HG03108 (cell line): Measurements from ENCODE around the gene SLC9A9.

ENCODE experiments used
- ATAC-seq: cut with Tn5 transposase; IDR thresholded peaks from one replicate; pipeline ENCODE4 v1.9.1; 2021; ENCODE audit warnings: moderate library complexity; ENCODE audit not compliant: unreplicated experiment

The SLC9A9 gene

GRCh38 chr3:143573610-143574303 lies 274.5 kb downstream of the SLC9A9 start:
- no peak for ATAC-seq

GRCh38 chr3:143571548-143571947 lies 276.7 kb downstream of the SLC9A9 start:
- ATAC-seq: no peak

- no peak for ATAC-seq
Measured at GRCh38 chr3:143567823-143568222, 280.4 kb downstream of the SLC9A9 start.

- ATAC-seq: no peak
Measured at GRCh38 chr3:143565951-143566350, 282.3 kb downstream of the SLC9A9 start.

- no peak for ATAC-seq
Measured at GRCh38 chr3:143563786-143564185, 284.5 kb downstream of the SLC9A9 start.

DNA sequence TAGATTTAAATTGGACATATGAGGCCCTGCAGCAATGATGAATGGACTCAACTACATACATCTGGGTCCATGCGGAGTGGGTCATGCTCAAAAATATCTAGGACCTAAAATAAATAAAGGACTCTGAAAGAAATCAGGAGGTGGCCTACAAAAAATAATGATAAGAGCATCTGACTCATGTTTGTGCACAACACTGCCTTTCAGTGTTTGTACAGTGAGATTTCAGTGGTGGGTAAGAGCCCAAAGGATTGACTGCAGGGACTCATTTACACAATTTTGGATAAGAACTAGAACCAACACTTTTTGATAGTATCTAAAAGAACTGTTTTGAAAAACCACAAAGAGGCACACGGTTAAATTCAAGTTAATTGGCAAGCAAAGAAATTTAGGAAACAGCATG lies 285.5 kb downstream of the SLC9A9 start:
- no peak for ATAC-seq

GRCh38 chr3:143559296-143559695 lies 289.0 kb downstream of the SLC9A9 start:
- no peak for ATAC-seq

DNA sequence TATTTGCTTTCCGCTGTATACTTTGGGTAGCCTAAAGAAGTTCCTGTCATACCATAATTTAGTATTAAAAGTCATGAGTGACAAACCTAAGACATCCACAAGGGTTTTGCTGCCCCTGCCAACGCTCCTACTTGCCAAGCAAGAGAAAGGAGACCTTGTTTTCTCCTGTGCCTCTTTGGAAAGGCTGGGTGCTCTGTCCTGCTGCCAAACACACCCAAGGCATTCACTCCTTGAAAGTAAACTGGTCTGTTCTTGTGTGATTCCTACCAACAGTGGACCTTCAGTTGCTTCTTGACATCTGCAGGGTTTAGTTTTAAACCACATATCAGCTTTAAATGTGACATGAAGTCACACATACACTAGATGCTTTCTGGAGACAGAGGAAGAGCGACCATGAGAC lies 295.4 kb downstream of the SLC9A9 start:
- ATAC-seq: no peak

DNA sequence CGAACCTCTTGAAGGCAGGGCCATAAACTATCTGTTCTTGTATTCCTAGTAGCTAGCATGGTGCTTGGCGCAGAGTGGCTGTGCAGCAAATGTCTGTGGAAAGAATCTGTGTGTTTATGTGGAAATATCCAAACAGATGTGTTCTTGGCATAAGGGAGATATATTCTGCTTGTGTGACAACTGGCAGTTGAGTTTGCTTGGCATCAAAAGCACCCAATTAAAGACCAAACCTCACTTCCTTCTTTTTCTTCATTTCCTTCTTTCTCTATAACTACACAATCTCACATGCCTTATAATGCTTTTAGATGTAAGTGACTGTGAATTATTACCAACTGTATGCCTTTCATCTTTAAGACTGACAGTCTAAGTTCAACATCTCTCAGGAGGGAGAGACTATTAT lies 296.5 kb downstream of the SLC9A9 start:
- no peak for ATAC-seq

- no peak for ATAC-seq
Measured at GRCh38 chr3:143548861-143549497, 299.3 kb downstream of the SLC9A9 start.

DNA sequence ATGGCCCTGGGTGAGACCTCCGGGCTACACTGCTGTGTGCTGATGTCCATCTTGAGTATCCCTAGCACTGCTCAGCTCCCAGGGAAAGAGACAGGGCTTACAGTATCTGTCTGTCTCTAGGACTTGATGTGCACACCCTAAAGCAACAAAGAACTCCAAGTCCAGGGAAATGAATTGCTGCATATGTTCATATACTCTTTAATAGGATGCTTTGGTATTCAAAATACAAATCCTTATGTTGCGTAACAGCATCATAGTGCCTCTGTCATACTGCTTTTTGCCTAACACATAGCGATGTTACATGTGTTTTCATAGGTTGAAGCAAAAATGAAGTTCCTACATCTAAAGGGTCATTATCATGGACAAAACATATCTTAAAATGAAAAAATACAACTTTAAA lies 299.9 kb downstream of the SLC9A9 start:
- no peak for ATAC-seq

- ATAC-seq: no peak
Measured at GRCh38 chr3:143538577-143538981, 309.7 kb downstream of the SLC9A9 start.

DNA sequence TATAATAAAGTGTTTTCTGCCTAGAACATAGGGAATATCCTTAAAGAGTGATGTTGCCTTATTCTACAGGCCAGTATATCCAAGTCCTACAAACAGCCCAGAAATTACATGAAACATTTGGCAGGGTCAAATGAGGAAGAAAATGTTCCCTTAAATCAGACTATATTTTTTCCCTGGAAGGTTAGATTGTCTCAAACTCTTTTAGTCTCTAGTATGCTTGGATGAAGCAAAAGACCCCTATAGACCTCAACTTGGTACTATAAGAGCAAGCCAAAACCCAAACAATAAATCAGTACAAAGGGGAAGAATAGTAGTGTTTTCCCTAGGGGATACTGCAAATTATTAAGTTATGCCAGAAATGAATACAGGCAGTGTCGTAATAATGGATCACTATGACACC lies 310.2 kb downstream of the SLC9A9 start:
- ATAC-seq: no peak

DNA sequence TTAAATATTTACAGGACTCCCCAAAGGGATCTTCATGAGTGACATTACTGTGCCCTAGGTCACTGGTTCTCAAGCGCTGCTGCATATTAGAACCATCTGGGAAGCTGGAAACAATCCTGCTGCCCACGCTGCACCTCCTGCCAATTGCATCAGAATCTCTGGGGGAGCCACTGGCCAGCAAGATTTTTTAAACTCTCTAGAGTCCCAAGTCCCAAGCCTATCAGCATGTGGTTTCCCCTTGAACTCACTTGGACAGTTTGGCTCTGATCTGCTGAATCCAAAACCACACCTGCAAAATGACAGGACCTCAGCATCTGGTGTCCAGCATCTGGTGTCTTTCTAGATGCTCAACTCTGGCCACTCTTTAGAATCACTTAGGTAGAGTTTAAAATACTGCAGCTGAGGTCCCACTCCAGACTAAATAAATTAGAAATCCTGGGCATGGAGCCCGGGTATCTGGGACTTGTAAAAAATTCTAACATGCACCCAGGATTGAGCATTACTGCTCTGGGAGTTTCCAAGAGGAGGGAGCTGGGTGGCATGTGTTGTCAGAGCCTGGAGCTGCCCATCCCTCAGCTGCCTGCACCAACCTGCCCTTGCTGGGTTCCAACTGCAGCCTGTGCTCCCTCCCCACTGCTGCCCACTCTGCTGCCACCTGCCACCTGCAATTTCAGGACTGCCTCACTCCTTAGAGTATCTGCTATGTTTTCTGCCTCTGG lies 311.3 kb downstream of the SLC9A9 start:
- no peak for ATAC-seq

DNA sequence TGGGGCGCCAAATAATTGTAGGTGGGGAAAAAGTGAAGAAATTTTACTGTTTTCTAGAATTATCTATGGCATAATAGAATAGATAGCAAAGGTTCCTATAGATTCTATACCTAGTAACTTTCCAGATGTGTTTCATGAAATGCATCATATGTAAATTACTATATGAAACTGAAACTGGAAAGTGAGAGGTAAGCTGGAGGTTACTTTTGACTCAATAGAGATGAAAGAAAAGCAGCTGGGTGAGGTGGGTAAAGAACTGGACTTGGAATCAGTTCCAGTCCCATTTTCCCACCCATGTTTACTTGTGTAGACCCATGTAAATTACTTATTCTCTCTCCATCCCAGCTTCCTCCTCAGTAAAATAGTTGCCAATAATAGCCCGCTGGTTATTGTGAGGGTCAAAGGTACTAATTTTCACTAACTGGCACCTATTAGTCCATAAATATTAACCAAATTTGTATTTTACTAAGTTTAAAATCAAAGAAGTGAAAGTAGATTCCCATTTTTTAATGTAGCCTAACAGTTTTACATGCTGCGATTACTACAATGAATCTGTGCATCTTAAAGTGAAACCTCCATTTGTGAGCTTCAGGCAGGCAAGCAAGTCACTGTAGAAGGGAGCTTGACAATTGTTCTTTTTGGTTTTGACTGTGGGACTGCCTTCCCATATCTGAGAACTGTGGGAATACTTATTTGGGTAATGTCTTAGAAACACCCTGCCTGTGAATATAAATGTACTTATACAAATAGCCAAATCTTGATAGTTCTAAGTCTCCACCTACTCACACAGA lies 312.1 kb downstream of the SLC9A9 start:
- peak; percentile 95 for ATAC-seq

GRCh38 chr3:143533391-143533790 lies 314.9 kb downstream of the SLC9A9 start:
- no peak for ATAC-seq

DNA sequence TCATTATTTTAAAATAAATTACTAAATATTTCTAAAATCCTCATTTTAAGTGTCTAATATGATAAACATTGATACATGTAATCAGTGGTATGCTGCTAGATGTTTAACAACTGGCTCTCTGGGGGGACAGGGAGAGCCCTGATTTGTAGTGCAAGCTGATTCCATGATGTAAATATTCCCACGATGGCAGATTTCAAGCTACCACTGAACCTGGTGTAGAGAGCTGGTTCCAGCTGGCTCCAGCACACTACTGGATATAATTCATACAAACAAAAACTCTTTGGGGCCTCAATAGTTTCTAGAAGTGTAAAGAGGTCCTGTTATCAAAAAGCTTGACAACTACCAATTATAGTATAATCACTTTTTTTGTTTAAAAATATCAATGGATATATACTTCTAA lies 316.2 kb downstream of the SLC9A9 start:
- no peak for ATAC-seq

- ATAC-seq: no peak
Measured at GRCh38 chr3:143531101-143531500, 317.2 kb downstream of the SLC9A9 start.

DNA sequence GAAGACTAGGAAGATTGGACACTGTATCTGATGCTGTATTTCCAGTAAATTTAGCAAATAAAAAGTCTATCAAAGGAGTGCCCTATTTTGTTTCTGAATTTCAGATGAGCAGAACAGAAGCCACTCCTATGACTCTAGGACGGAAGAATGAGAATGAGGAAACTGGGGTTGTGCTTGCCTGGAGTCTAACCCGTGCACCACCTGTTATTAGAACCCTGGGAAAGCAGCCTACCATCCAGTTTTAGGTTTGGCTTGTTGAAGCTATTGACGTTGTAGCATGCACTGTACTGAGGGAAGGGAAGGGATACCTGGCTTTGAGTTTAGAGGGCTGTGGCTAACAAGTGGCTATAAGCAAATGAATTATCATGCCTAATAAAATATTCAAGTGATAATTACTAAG lies 318.5 kb downstream of the SLC9A9 start:
- ATAC-seq: no peak

DNA sequence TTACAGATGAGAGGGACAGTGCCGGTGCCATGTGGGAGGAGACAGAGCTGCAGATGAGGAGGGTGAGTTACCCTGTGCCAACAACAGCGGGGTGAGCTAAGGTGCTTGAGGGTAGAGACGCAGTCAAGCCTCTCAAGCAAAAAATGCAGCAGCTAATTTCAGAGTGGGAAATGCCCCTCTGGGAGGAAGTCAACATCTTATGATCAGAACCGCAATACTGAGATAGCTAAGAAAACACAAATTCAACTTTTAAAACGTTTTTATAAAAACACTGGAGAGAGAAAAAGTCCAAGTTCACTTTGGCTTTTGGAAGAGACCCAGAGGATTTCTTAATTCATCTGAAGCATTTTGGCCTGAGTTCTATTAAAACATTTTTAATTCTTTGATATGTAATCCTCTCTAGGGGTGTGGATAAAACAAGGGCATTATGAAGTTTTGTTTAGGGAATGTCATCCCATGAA lies 319.2 kb downstream of the SLC9A9 start:
- ATAC-seq: peak; percentile 94

- ATAC-seq: no peak
Measured at GRCh38 chr3:143526011-143526545, 322.2 kb downstream of the SLC9A9 start.
